SK-N-SH treated with all-trans-retinoic acid at 6 μM for 48 hours (cell line): ENCODE data around the gene MRC1.

Experiments used
- BACH2 ChIP-seq: fragments of 250-450 bp; sonication (Bioruptor Pico); IDR thresholded peaks from 2 replicates; pipeline ENCODE4 v1.9.0; 2021; ENCODE audit warnings: mild to moderate bottlenecking, borderline replicate concordance
- CSRNP3 ChIP-seq: fragments of 250-450 bp; sonication (Bioruptor Pico); IDR thresholded peaks from 2 replicates; pipeline ENCODE4 v1.5.1; 2021; ENCODE audit warnings: mild to moderate bottlenecking, moderate library complexity
- GLIS3 ChIP-seq: fragments of 250-450 bp; sonication (Bioruptor Pico); IDR thresholded peaks from 2 replicates; pipeline ENCODE4 v1.5.0; 2020; ENCODE audit warnings: mild to moderate bottlenecking, moderate library complexity
- OSR1 ChIP-seq: fragments of 250-450 bp; sonication (Bioruptor Pico); IDR thresholded peaks from 2 replicates; pipeline ENCODE4 v1.8.0; 2022; ENCODE audit warnings: moderate library complexity, mild to moderate bottlenecking, inconsistent platforms
- PATZ1 ChIP-seq: fragments of 250-450 bp; sonication (Bioruptor Pico); IDR thresholded peaks from 2 replicates; pipeline ENCODE4 v1.8.0; 2020; ENCODE audit warnings: mild to moderate bottlenecking, moderate library complexity, borderline replicate concordance
- PPARA ChIP-seq: fragments of 250-450 bp; sonication (Bioruptor Pico); IDR thresholded peaks from 2 replicates; pipeline ENCODE4 v1.5.0; 2020; ENCODE audit warnings: mild to moderate bottlenecking, borderline replicate concordance
- TOX ChIP-seq: fragments of 250-450 bp; sonication (Bioruptor Pico); IDR thresholded peaks from 2 replicates; pipeline ENCODE4 v1.8.0; 2021; ENCODE audit warnings: mild to moderate bottlenecking, moderate library complexity, borderline replicate concordance
- TSHZ2 ChIP-seq: fragments of 250-450 bp; sonication (Bioruptor Pico); IDR thresholded peaks from 2 replicates; pipeline ENCODE4 v1.5.0; 2020; ENCODE audit warnings: mild to moderate bottlenecking, moderate library complexity
- ZFP30 ChIP-seq: fragments of 450-650 bp; formaldehyde crosslinking; IDR thresholded peaks from 2 replicates; pipeline ENCODE4 v1.5.0; 2022; ENCODE audit warnings: mild to moderate bottlenecking, moderate library complexity
- ZNF565 ChIP-seq: fragments of 450-650 bp; formaldehyde crosslinking; conservative IDR thresholded peaks from 2 replicates; pipeline ENCODE4 v1.5.0; 2020; ENCODE audit warnings: low read depth, mild to moderate bottlenecking, moderate library complexity

GRCh38 chr10:17867056-17867455, 57.9 kb downstream of the MRC1 start:
- TF ChIP-seq ZFP30 (CRISPR knock-in tag), result no peak
- no peak for TF ChIP-seq TOX
- TF ChIP-seq ZNF565 (CRISPR knock-in tag), result no peak
- TF ChIP-seq CSRNP3, result no peak
- TF ChIP-seq BACH2 (CRISPR knock-in tag), result no peak
- TF ChIP-seq PATZ1 (CRISPR knock-in tag), result no peak
- no peak for TF ChIP-seq GLIS3
- no peak for TF ChIP-seq OSR1 (CRISPR knock-in tag)
- TF ChIP-seq TSHZ2, result no peak
- no peak for TF ChIP-seq PPARA
